HL-60 (cell line): ENCODE data around the gene LRRTM2.

Source experiments
- CTCF ChIP-seq: IDR thresholded peaks from one replicate; pipeline ENCODE4 v1.5.1; 2011; ENCODE audit warnings: low read length, control low read depth, inconsistent platforms; ENCODE audit not compliant: insufficient read depth
- GABPA ChIP-seq: IDR thresholded peaks from 2 replicates; pipeline ENCODE4 v1.6.1; 2012; ENCODE audit warnings: low read depth
- POLR2AphosphoS5 ChIP-seq: IDR thresholded peaks from 2 replicates; pipeline ENCODE4 v1.6.1; 2012; ENCODE audit warnings: low read depth
- REST ChIP-seq: IDR thresholded peaks from 2 replicates; pipeline ENCODE4 v1.6.1; 2012; ENCODE audit warnings: low read depth; ENCODE audit not compliant: insufficient replicate concordance
- SPI1 ChIP-seq: IDR thresholded peaks from 2 replicates; pipeline ENCODE4 v1.6.1; 2012; ENCODE audit warnings: low read depth, mild to moderate bottlenecking, borderline replicate concordance

- TF ChIP-seq CTCF = no peak
- TF ChIP-seq POLR2AphosphoS5 = no peak
- no peak for TF ChIP-seq REST
- TF ChIP-seq GABPA = no peak
- TF ChIP-seq SPI1 = no peak
These were observed 45.0 kb upstream of the LRRTM2 start for GRCh38 chr5:138920181-138920580.
